ENCODE data around the gene ZNF664. TPM values are rescaled to one million over a fixed set of nuclear protein-coding genes. Genes with fewer than 3 reads are reported as not detected.

ZNF664 gene
- polyA plus RNA-seq, 1 donor from 2014 or later: 146 TPM

DNA sequence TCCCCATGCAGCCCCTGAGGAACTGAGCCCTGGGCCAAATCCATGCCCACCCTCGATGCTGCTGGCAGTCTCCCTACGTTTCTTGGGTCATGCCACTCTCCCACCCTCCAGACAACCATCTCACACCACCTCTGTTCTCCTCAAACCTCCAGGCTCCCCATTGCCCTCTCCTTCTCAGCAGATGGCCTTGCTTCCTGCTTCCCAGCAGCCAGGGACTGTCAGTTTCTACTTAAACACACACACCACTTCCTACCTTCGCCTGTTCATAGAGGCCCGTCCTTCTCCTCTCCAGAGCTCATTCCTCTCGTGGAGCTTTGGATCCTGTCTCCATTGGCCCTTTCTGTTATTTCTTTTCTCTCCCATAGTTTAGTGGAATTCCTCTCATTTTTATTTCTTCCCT, 27.1 kb downstream of the ZNF664 start:
- no peak overlapping the region for H3K4me3 ChIP-seq (ENCODE audit: low read length)
- H3K27ac ChIP-seq (ENCODE audit: low read length): no peak overlapping the region
- H4K20me1 ChIP-seq (ENCODE audit: insufficient read depth): peaks cover 6% of the 10 kb centered on the region
- H3F3A ChIP-seq (ENCODE audit: insufficient read depth, low read length, poor library complexity, severe bottlenecking): no peaks in the 10 kb centered on the region
- no peak overlapping the region for H3K9ac ChIP-seq (ENCODE audit: low read length)
- TF ChIP-seq, protein P1, sequence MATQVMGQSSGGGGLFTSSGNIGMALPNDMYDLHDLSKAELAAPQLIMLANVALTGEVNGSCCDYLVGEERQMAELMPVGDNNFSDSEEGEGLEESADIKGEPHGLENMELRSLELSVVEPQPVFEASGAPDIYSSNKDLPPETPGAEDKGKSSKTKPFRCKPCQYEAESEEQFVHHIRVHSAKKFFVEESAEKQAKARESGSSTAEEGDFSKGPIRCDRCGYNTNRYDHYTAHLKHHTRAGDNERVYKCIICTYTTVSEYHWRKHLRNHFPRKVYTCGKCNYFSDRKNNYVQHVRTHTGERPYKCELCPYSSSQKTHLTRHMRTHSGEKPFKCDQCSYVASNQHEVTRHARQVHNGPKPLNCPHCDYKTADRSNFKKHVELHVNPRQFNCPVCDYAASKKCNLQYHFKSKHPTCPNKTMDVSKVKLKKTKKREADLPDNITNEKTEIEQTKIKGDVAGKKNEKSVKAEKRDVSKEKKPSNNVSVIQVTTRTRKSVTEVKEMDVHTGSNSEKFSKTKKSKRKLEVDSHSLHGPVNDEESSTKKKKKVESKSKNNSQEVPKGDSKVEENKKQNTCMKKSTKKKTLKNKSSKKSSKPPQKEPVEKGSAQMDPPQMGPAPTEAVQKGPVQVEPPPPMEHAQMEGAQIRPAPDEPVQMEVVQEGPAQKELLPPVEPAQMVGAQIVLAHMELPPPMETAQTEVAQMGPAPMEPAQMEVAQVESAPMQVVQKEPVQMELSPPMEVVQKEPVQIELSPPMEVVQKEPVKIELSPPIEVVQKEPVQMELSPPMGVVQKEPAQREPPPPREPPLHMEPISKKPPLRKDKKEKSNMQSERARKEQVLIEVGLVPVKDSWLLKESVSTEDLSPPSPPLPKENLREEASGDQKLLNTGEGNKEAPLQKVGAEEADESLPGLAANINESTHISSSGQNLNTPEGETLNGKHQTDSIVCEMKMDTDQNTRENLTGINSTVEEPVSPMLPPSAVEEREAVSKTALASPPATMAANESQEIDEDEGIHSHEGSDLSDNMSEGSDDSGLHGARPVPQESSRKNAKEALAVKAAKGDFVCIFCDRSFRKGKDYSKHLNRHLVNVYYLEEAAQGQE (IDR thresholded peaks at IDR 0.05; ENCODE audit: borderline replicate concordance): no peak
- no peak for TF ChIP-seq TAF1 (IDR thresholded peaks at IDR 0.05; ENCODE audit: low read depth)
- no peak overlapping the region for H2AFZ ChIP-seq (ENCODE audit: low read depth, low read length)
- H3K27me3 ChIP-seq (ENCODE audit: insufficient read depth, low read depth, low read length): no peaks in the 10 kb centered on the region
- peaks cover 43% of the 10 kb centered on the region for H3K79me2 ChIP-seq (replicated peaks; ENCODE audit: insufficient read depth, low read length)
- no peaks in the 10 kb centered on the region for H3K9me3 ChIP-seq (ENCODE audit: low read length)
- no peaks in the 10 kb centered on the region for H3K9me2 ChIP-seq (ENCODE audit: insufficient read depth, low read length)
- H3K36me3 ChIP-seq (ENCODE audit: insufficient read depth, low read length): peaks cover 11% of the 10 kb centered on the region
- H3K4me2 ChIP-seq (ENCODE audit: low read length): no peak overlapping the region

DNA sequence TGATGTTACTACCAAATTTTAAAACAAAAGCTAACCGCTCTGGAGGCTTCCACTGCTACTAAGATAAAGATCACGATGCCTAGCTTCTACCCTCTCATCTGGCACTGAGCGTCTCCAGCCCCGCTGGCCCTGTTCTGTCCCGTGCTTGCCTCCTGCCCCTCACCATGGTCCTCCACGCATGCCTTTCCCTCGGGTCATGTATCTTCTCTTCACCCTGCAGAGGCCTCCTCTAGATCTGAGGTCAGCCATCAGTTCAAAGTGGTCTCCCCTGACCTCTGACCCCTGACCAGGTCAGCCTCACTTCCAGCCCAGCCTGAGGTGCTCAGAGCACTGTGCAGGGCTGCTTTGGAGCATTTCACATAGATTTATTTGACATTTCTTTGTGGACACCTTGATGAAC, 28.3 kb downstream of the ZNF664 start:
- Histone ChIP-seq H3K79me2 (replicated peaks; ENCODE audit: insufficient read depth, low read length) (peaks cover 32% of the 10 kb centered on the region), H3K9me2 (ENCODE audit: insufficient read depth, low read length) (no peaks in the 10 kb centered on the region), H2AFZ (ENCODE audit: low read depth, low read length) (no peak overlapping the region), H3K9ac (ENCODE audit: low read length) (no peak overlapping the region), H4K20me1 (ENCODE audit: insufficient read depth) (no peaks in the 10 kb centered on the region), H3K4me3 (ENCODE audit: low read length) (no peak overlapping the region), H3K9me3 (ENCODE audit: low read length) (no peaks in the 10 kb centered on the region), H3F3A (ENCODE audit: insufficient read depth, low read length, poor library complexity, severe bottlenecking) (no peaks in the 10 kb centered on the region), H3K27me3 (ENCODE audit: insufficient read depth, low read depth, low read length) (no peaks in the 10 kb centered on the region), H3K4me2 (ENCODE audit: low read length) (no peak overlapping the region), H3K36me3 (ENCODE audit: insufficient read depth, low read length) (peaks cover 11% of the 10 kb centered on the region), H3K27ac (ENCODE audit: low read length) (no peak overlapping the region)
- TF ChIP-seq EZH2 (IDR thresholded peaks at IDR 0.05; ENCODE audit: borderline replicate concordance, insufficient read depth, low read length, poor library complexity, severe bottlenecking) (no peak), SMC3 (conservative IDR thresholded peaks at IDR 0.05; ENCODE audit: poor library complexity) (no peak), POLR2AphosphoS5 (IDR thresholded peaks at IDR 0.05) (no peak), TAF1 (IDR thresholded peaks at IDR 0.05; ENCODE audit: low read depth) (no peak), MXI1 (conservative IDR thresholded peaks at IDR 0.05; ENCODE audit: poor library complexity, severe bottlenecking) (no peak), RAD21 (conservative IDR thresholded peaks at IDR 0.05) (no peak)
- TF ChIP-seq, protein P2, sequence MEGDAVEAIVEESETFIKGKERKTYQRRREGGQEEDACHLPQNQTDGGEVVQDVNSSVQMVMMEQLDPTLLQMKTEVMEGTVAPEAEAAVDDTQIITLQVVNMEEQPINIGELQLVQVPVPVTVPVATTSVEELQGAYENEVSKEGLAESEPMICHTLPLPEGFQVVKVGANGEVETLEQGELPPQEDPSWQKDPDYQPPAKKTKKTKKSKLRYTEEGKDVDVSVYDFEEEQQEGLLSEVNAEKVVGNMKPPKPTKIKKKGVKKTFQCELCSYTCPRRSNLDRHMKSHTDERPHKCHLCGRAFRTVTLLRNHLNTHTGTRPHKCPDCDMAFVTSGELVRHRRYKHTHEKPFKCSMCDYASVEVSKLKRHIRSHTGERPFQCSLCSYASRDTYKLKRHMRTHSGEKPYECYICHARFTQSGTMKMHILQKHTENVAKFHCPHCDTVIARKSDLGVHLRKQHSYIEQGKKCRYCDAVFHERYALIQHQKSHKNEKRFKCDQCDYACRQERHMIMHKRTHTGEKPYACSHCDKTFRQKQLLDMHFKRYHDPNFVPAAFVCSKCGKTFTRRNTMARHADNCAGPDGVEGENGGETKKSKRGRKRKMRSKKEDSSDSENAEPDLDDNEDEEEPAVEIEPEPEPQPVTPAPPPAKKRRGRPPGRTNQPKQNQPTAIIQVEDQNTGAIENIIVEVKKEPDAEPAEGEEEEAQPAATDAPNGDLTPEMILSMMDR (IDR thresholded peaks at IDR 0.05; ENCODE audit: poor library complexity, severe bottlenecking): no peak
- TF ChIP-seq, protein P1 (IDR thresholded peaks at IDR 0.05; ENCODE audit: borderline replicate concordance): no peak
